A673 (cell line): Measurements from ENCODE around the gene ATRN. TPM values are rescaled to one million over a fixed set of nuclear protein-coding genes. Genes with fewer than 3 reads are reported as not detected.

Experiments
- BruUV-seq: library from RNA; stranded (reverse); fragments of 400-500 nt; replicated peaks from 2 replicates; lab custom pipeline; 2021; lab: Mats Ljungman, UMichigan
- CTCF ChIA-PET: fragments of 300-600 bp; sonication (Branson Sonifier 250); formaldehyde crosslinking; loops from one replicate; lab custom pipeline; 2022; ENCODE audit warnings: antibody characterized with exemption; lab: Charles Lee
- POLR2A ChIA-PET: fragments of 300-600 bp; sonication (Branson Sonifier 250); formaldehyde crosslinking; loops from one replicate; lab custom pipeline; 2022; ENCODE audit warnings: antibody characterized with exemption; ENCODE audit not compliant: low non-redundant PET; lab: Charles Lee
- DNase-seq: peaks from one replicate; pipeline ENCODE4 v3.0.0-alpha.2; 2015; ENCODE audit warnings: low spot score
- H3K27ac ChIP-seq: fragments of 200-600 bp; sonication (generic); 2 replicates; pipeline ENCODE4 v1.5.1; 2016; ENCODE audit warnings: mixed run types, low read depth, mild to moderate bottlenecking, mixed read lengths, antibody characterized with exemption, low read length; ENCODE audit not compliant: poor library complexity, severe bottlenecking
- H3K27me3 ChIP-seq: fragments of 200-600 bp; sonication (generic); replicated peaks from 2 replicates; pipeline ENCODE4 v1.6.1; 2017; ENCODE audit warnings: mixed run types, low read depth, mild to moderate bottlenecking, mixed read lengths, antibody characterized with exemption, low read length; ENCODE audit not compliant: insufficient read depth, poor library complexity
- H3K36me3 ChIP-seq: fragments of 200-600 bp; sonication (generic); 2 replicates; pipeline ENCODE4 v1.6.1; 2016; ENCODE audit warnings: mixed run types, mild to moderate bottlenecking, mixed read lengths, antibody characterized with exemption, low read length; ENCODE audit not compliant: insufficient read depth, poor library complexity, severe bottlenecking
- H3K4me1 ChIP-seq: fragments of 200-600 bp; sonication (generic); 2 replicates; pipeline ENCODE4 v1.6.1; 2017; ENCODE audit warnings: mixed run types, mild to moderate bottlenecking, mixed read lengths, antibody characterized with exemption, low read length; ENCODE audit not compliant: insufficient read depth, poor library complexity, severe bottlenecking
- H3K4me3 ChIP-seq: fragments of 200-600 bp; sonication (generic); 2 replicates; pipeline ENCODE4 v1.5.1; 2016; ENCODE audit warnings: low read depth, mixed run types, mild to moderate bottlenecking, mixed read lengths, low read length; ENCODE audit not compliant: poor library complexity, severe bottlenecking
- H3K9me3 ChIP-seq: fragments of 200-600 bp; sonication (generic); 2 replicates; pipeline ENCODE4 v1.6.1; 2016; ENCODE audit warnings: mixed run types, low read depth, mild to moderate bottlenecking, mixed read lengths, antibody characterized with exemption, low read length; ENCODE audit not compliant: poor library complexity, severe bottlenecking
- EZH2 ChIP-seq: fragments of 200-600 bp; sonication (generic); IDR thresholded peaks from 2 replicates; pipeline ENCODE4 v1.6.1; 2017; ENCODE audit warnings: borderline replicate concordance, low read depth, mild to moderate bottlenecking, mixed read lengths, antibody characterized with exemption, low read length; ENCODE audit not compliant: poor library complexity, severe bottlenecking
- intact Hi-C: fragments of 100-400 bp; cut with micrococcal nuclease; formaldehyde crosslinking; loops from one replicate; pipeline ENCODE4 v1.10.0; 2022; ENCODE audit not compliant: unreplicated experiment
- total RNA-seq: library from RNA; stranded (reverse); gene quantifications from 2 replicates; pipeline ENCODE4 v1.2.3, GENCODE V29; 2021
- TF ChIP-seq, protein P1 (sequence below): fragments of 300-800, 200-600 bp; sonication (generic); conservative IDR thresholded peaks from 2 replicates; pipeline ENCODE4 v1.5.1; 2017; ENCODE audit warnings: low read depth, mild to moderate bottlenecking, antibody characterized with exemption, low read length, moderate library complexity, mixed read lengths

ATRN gene
- total RNA-seq, 1 experiment from 2014 or later = 27.1 TPM

DNA sequence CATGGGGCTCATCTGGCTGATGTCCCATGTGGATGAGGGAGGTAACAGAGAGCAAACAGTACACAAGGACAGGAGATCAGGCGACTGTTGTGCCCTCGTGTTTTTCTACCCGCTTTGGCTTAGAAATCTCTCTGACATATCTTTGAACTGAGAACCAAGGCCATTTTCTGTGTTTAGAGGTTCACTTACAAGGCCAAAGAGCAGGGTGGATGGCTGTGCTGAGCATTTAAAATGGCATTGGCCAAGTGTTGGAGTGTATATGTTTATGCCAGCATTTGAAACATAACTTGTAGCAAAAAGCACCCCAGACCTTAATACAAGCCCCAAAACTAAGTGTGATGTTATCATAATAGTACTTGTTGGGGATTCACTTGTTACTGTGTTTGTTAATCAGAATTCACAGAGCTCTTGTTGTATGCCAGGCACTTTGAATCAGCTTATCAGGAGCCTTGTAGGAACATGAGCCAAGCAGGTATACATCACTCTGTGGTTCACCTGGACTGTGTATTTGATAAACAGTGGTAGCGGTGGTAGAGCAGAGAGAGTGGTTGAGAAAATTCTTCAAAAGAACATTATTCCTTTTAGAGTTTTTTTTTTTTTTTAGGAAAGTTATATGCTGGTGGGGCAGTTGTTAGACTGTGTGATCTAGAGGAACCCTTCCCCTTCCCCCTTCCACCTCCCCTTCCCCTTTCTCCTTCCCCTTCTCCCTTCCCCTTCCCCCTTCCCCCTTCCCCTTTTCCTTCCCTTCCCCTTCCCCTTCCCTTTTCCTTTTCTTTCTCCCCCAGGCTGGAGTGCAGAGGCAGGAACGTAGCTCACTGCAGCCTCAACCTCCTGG is 71.3 kb downstream of the ATRN start:
- H3K36me3 ChIP-seq = peaks cover under 1% of the 10 kb centered on the region
- ChIA-PET CTCF (no interaction called here), POLR2A (no interaction called here)
- H3K4me3 ChIP-seq = no peak overlapping the region
- no peak for DNase-seq
- no peaks in the 10 kb centered on the region for H3K27me3 ChIP-seq
- H3K27ac ChIP-seq = no peak overlapping the region
- intact Hi-C loops = no loop called here
- BruUV-seq = no TSS peak
- no peaks in the 10 kb centered on the region for H3K4me1 ChIP-seq
- no peaks in the 10 kb centered on the region for H3K9me3 ChIP-seq
- TF ChIP-seq EZH2 = no peak
- TF ChIP-seq, protein P1, sequence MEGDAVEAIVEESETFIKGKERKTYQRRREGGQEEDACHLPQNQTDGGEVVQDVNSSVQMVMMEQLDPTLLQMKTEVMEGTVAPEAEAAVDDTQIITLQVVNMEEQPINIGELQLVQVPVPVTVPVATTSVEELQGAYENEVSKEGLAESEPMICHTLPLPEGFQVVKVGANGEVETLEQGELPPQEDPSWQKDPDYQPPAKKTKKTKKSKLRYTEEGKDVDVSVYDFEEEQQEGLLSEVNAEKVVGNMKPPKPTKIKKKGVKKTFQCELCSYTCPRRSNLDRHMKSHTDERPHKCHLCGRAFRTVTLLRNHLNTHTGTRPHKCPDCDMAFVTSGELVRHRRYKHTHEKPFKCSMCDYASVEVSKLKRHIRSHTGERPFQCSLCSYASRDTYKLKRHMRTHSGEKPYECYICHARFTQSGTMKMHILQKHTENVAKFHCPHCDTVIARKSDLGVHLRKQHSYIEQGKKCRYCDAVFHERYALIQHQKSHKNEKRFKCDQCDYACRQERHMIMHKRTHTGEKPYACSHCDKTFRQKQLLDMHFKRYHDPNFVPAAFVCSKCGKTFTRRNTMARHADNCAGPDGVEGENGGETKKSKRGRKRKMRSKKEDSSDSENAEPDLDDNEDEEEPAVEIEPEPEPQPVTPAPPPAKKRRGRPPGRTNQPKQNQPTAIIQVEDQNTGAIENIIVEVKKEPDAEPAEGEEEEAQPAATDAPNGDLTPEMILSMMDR = no peak

DNA sequence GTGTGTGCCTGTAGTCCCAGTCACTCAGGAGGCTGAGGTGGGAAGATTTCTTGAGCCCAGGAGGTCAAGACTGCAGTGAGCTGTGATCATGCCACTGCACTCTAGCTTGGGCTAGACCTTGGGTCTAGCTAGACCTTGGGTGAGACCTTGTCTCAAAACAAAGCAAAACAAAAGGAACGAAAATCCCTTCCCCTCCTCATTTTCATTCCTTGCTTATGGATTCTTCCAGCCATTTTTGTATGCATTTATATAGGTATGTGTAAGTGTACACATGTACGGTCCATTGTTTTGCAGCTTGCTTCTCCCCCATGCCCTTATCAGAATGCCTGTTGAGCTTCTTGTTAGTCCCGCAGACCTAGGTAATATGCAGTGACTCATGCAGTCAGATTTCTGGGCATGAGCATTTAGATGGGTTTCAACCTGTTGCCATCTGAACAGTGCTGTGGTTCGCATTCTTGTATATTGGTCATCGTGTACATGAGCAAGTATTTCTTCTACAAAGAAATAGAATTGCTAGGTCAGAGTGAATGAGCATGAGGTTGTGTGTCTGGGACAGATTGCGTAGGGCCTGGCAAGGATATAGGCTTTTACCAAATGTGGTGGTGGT is 73.2 kb downstream of the ATRN start:
- Histone ChIP-seq H3K9me3 (no peaks in the 10 kb centered on the region), H3K27ac (no peak overlapping the region), H3K4me3 (no peak overlapping the region), H3K27me3 (no peaks in the 10 kb centered on the region), H3K36me3 (peaks cover 3% of the 10 kb centered on the region), H3K4me1 (no peaks in the 10 kb centered on the region)
- no peak for DNase-seq
- no peak for TF ChIP-seq EZH2
- TF ChIP-seq, protein P1 = no peak
- POLR2A ChIA-PET = no interaction called here
- CTCF ChIA-PET = no interaction called here
- no TSS peak for BruUV-seq
- intact Hi-C loops = no loop called here

DNA sequence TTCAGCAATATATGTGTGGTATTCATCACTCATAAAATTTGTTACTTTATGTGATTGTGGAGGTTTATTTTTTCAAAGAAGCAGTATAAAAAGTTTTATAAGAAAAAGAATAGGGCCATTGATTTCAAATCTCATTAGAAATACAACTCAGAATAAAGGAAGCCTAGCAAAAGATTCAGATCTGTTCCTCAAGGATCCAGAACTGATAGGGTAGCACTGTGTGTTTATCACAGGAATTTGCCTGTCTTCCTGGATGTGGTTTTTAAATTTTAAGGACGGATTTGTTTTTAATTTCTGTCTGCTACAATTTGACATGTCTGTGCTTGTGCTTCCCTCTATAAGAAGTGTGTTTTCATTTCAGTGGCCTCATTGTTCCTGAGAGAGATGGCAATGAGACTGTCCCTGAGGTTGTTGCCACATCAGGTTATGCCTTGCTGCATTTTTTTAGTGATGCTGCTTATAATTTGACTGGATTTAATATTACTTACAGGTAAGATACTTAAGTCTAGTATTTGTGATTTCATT is 74.6 kb downstream of the ATRN start:
- Histone ChIP-seq H3K4me1 (no peaks in the 10 kb centered on the region), H3K27me3 (no peaks in the 10 kb centered on the region), H3K4me3 (no peak overlapping the region), H3K9me3 (no peaks in the 10 kb centered on the region), H3K27ac (no peak overlapping the region), H3K36me3 (peaks cover 3% of the 10 kb centered on the region)
- DNase-seq = no peak
- TF ChIP-seq EZH2 = no peak
- TF ChIP-seq, protein P1 = no peak
- no TSS peak for BruUV-seq
- POLR2A ChIA-PET = no interaction called here
- CTCF ChIA-PET = no interaction called here
- intact Hi-C loops = no loop called here
